Astrocyte (in vitro differentiated cells and primary cell): Measurements from ENCODE around the gene MINDY3. TPM values are rescaled to one million over a fixed set of nuclear protein-coding genes. Genes with fewer than 3 reads are reported as not detected.

Experiments used
- DNase-seq: peaks from one replicate; pipeline ENCODE4 v3.0.0-alpha.2; 2010; ENCODE audit warnings: low read depth
- FAIRE-seq: peaks from 2 replicates; lab custom pipeline; 2011; peaks lifted over from hg19 to GRCh38; lab: Jason Lieb, UNC
- H2AFZ ChIP-seq: 2 replicates; pipeline ENCODE4 v1.6.0; 2012; ENCODE audit warnings: low read depth, low read length, inconsistent platforms
- H3K27ac ChIP-seq: 2 replicates; pipeline ENCODE4 v1.5.1; 2011; ENCODE audit warnings: low read depth, low read length, inconsistent platforms
- H3K27me3 ChIP-seq: 2 replicates; pipeline ENCODE4 v1.6.0; 2011; ENCODE audit warnings: low read length, inconsistent platforms; ENCODE audit not compliant: insufficient read depth
- H3K36me3 ChIP-seq: 2 replicates; pipeline ENCODE4 v1.5.1; 2011; ENCODE audit warnings: low read length, inconsistent platforms; ENCODE audit not compliant: insufficient read depth
- H3K4me1 ChIP-seq: 2 replicates; pipeline ENCODE4 v1.5.1; 2011; ENCODE audit warnings: low read length, inconsistent platforms; ENCODE audit not compliant: insufficient read depth
- H3K4me2 ChIP-seq: 2 replicates; pipeline ENCODE4 v1.6.0; 2012; ENCODE audit warnings: low read length, inconsistent platforms
- H3K4me3 ChIP-seq: 2 replicates; pipeline ENCODE4 v1.5.1; 2011; ENCODE audit warnings: low read depth, mild to moderate bottlenecking, low read length, inconsistent platforms; ENCODE audit not compliant: insufficient read depth
- H3K79me2 ChIP-seq: 2 replicates; pipeline ENCODE4 v1.6.0; 2012; ENCODE audit warnings: mild to moderate bottlenecking, low read length, inconsistent platforms; ENCODE audit not compliant: insufficient read depth
- H3K9ac ChIP-seq: 2 replicates; pipeline ENCODE4 v1.6.0; 2012; ENCODE audit warnings: mild to moderate bottlenecking, low read length, inconsistent platforms
- H3K9me3 ChIP-seq: 2 replicates; pipeline ENCODE4 v1.5.1; 2012; ENCODE audit warnings: low read depth, mild to moderate bottlenecking, low read length, inconsistent platforms; ENCODE audit not compliant: insufficient read depth
- H4K20me1 ChIP-seq: 2 replicates; pipeline ENCODE4 v1.6.0; 2012; ENCODE audit warnings: low read length, inconsistent platforms; ENCODE audit not compliant: insufficient read depth
- H3K27ac Mint-ChIP-seq: one replicate; pipeline ENCODE4 v1.8.0; 2021; ENCODE audit warnings: mild to moderate bottlenecking, mixed read lengths; ENCODE audit not compliant: unreplicated experiment
- H3K27me3 Mint-ChIP-seq: one replicate; pipeline ENCODE4 v1.8.0; 2021; ENCODE audit warnings: low read depth, mixed read lengths; ENCODE audit not compliant: unreplicated experiment
- H3K36me3 Mint-ChIP-seq: one replicate; pipeline ENCODE4 v1.8.0; 2021; ENCODE audit warnings: low read depth, mixed read lengths; ENCODE audit not compliant: unreplicated experiment
- H3K4me1 Mint-ChIP-seq: one replicate; pipeline ENCODE4 v1.8.0; 2021; ENCODE audit warnings: low read depth, mixed read lengths; ENCODE audit not compliant: unreplicated experiment
- H3K4me3 Mint-ChIP-seq: one replicate; pipeline ENCODE4 v1.8.0; 2021; ENCODE audit warnings: mild to moderate bottlenecking, moderate library complexity, mixed read lengths; ENCODE audit not compliant: unreplicated experiment
- H3K9me3 Mint-ChIP-seq: one replicate; pipeline ENCODE4 v1.8.0; 2021; ENCODE audit warnings: mild to moderate bottlenecking, mixed read lengths; ENCODE audit not compliant: unreplicated experiment
- EZH2 ChIP-seq: IDR thresholded peaks from 2 replicates; pipeline ENCODE4 v1.6.1; 2012; ENCODE audit warnings: mild to moderate bottlenecking, low read length, inconsistent platforms; ENCODE audit not compliant: insufficient read depth
- total RNA-seq: library from RNA; stranded (reverse); gene quantifications from 2 replicates; pipeline ENCODE4 v1.2.1, GENCODE V29; 2021
- TF ChIP-seq, protein P1 (sequence below): IDR thresholded peaks from 2 replicates; pipeline ENCODE4 v1.5.1; 2011; ENCODE audit warnings: low read depth, mild to moderate bottlenecking, inconsistent platforms, low read length, moderate library complexity; ENCODE audit not compliant: insufficient read depth

Gene MINDY3
- total RNA-seq, 1 donor from 2014 or later = 28.4 TPM

DNA sequence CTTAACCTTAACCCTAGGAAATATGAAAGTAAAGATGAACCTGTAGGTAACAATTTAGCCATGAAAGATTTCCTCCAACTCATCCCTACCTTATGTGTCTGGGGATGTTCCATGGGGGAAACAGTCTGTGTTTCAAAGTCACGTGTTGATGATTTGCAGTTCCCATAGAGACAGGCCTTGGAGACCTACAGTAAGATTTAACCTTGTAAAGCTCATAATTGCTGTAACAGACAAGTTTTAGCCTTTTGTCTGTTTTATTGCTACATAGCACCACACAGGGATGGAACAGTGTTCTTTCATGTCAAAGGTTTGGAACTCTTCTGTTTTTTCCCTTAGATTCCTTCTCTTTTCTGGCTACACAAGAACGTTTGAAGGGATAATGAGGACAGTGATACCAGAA, 105.4 kb downstream of the MINDY3 start:
- H3K36me3 ChIP-seq = no peaks in the 10 kb centered on the region
- Mint-ChIP-seq H3K4me3 (no peak overlapping the region), H3K36me3 (no peaks in the 10 kb centered on the region), H3K27me3 (peaks cover 11% of the 10 kb centered on the region), H3K4me1 (no peaks in the 10 kb centered on the region), H3K27ac (no peak overlapping the region), H3K9me3 (no peaks in the 10 kb centered on the region)
- no peaks in the 10 kb centered on the region for H4K20me1 ChIP-seq
- no peaks in the 10 kb centered on the region for H3K9me3 ChIP-seq
- no peak for TF ChIP-seq EZH2
- TF ChIP-seq, protein P1, sequence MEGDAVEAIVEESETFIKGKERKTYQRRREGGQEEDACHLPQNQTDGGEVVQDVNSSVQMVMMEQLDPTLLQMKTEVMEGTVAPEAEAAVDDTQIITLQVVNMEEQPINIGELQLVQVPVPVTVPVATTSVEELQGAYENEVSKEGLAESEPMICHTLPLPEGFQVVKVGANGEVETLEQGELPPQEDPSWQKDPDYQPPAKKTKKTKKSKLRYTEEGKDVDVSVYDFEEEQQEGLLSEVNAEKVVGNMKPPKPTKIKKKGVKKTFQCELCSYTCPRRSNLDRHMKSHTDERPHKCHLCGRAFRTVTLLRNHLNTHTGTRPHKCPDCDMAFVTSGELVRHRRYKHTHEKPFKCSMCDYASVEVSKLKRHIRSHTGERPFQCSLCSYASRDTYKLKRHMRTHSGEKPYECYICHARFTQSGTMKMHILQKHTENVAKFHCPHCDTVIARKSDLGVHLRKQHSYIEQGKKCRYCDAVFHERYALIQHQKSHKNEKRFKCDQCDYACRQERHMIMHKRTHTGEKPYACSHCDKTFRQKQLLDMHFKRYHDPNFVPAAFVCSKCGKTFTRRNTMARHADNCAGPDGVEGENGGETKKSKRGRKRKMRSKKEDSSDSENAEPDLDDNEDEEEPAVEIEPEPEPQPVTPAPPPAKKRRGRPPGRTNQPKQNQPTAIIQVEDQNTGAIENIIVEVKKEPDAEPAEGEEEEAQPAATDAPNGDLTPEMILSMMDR = no peak
- no peak overlapping the region for H2AFZ ChIP-seq
- DNase-seq = no peak
- FAIRE-seq = no peak
- no peak overlapping the region for H3K9ac ChIP-seq
- peaks cover 8% of the 10 kb centered on the region for H3K27me3 ChIP-seq
- H3K27ac ChIP-seq = no peak overlapping the region
- H3K4me1 ChIP-seq = no peaks in the 10 kb centered on the region
- H3K4me3 ChIP-seq = no peak overlapping the region
- no peaks in the 10 kb centered on the region for H3K79me2 ChIP-seq
- H3K4me2 ChIP-seq = no peak overlapping the region

DNA sequence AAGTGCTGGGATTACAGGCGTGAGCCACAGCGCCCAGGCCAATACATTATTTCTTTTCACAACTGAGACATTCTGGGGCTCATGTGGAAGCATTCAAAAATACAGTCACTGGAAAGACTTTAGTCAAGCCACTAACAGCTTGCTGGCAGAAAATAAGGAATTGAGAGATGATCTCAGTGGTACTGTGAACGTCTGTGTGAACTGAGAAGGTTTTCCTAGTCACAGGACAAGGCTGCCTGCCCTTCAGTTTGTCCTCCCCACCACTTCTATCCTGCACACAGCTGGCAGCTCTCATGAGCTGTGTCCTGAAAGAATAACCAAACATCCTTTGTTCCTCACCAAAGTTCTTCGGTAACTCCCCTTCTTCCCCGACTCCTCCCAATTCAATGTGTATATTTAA, 109.3 kb downstream of the MINDY3 start:
- no peak overlapping the region for H2AFZ ChIP-seq
- Mint-ChIP-seq H3K36me3 (no peaks in the 10 kb centered on the region), H3K4me3 (no peak overlapping the region), H3K27ac (no peak overlapping the region), H3K9me3 (no peaks in the 10 kb centered on the region), H3K4me1 (no peaks in the 10 kb centered on the region), H3K27me3 (peaks cover 15% of the 10 kb centered on the region)
- no peaks in the 10 kb centered on the region for H3K4me1 ChIP-seq
- H3K27me3 ChIP-seq = peaks cover 8% of the 10 kb centered on the region
- TF ChIP-seq, protein P1 = no peak
- no peak for TF ChIP-seq EZH2
- H3K4me2 ChIP-seq = no peak overlapping the region
- H3K4me3 ChIP-seq = no peak overlapping the region
- H3K27ac ChIP-seq = no peak overlapping the region
- FAIRE-seq (no peak), DNase-seq (no peak)
- H3K79me2 ChIP-seq = no peaks in the 10 kb centered on the region
- H3K9ac ChIP-seq = no peak overlapping the region
- no peaks in the 10 kb centered on the region for H3K36me3 ChIP-seq
- H3K9me3 ChIP-seq = no peaks in the 10 kb centered on the region
- H4K20me1 ChIP-seq = no peaks in the 10 kb centered on the region

DNA sequence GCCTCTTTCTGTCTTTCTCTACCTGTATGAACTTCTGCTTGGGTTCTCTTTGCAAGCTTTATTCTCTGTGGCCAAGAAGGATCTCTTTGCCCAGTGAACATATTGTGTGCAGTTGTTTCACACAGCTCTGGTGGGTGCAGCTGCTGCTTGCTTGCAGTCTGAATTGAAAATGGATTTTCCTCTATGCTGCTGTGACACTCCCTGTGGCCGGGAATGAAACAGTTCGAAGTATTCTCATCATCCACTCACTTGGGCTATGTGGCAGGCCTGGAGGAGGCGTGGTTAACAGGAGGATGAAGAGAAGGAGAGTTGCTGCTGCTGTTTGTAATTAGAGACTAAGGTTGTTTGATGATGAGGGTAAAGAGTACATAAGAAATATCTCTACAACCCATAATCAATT, 112.2 kb downstream of the MINDY3 start:
- Histone ChIP-seq H2AFZ (no peak overlapping the region), H3K79me2 (no peaks in the 10 kb centered on the region), H3K4me3 (no peak overlapping the region), H3K9ac (no peak overlapping the region), H3K4me2 (no peak overlapping the region), H3K27ac (no peak overlapping the region), H3K27me3 (no peaks in the 10 kb centered on the region), H3K9me3 (no peaks in the 10 kb centered on the region), H3K4me1 (peaks cover 4% of the 10 kb centered on the region), H4K20me1 (no peaks in the 10 kb centered on the region), H3K36me3 (no peaks in the 10 kb centered on the region)
- Mint-ChIP-seq H3K9me3 (no peaks in the 10 kb centered on the region), H3K36me3 (no peaks in the 10 kb centered on the region), H3K4me3 (no peak overlapping the region), H3K27ac (no peak overlapping the region), H3K27me3 (peaks cover 11% of the 10 kb centered on the region), H3K4me1 (no peaks in the 10 kb centered on the region)
- FAIRE-seq (no peak), DNase-seq (no peak)
- TF ChIP-seq, protein P1 = no peak
- TF ChIP-seq EZH2 = no peak
